GM06990 (cell line): ENCODE measurements around the gene CCNY.

ENCODE experiments used
- DNase-seq: peaks from one replicate; pipeline ENCODE4 v3.0.0-alpha.2; 2011; ENCODE audit not compliant: insufficient read length; ENCODE audit errors: extremely low read depth
- H3K27me3 ChIP-seq: replicated peaks from 2 replicates; pipeline ENCODE4 v1.6.0; 2011; ENCODE audit warnings: low read length; ENCODE audit not compliant: control insufficient read depth, insufficient read depth
- H3K36me3 ChIP-seq: 2 replicates; pipeline ENCODE4 v1.5.1; 2011; ENCODE audit warnings: low read length; ENCODE audit not compliant: control insufficient read depth, insufficient read depth
- H3K4me3 ChIP-seq: replicated peaks from 2 replicates; pipeline ENCODE4 v1.5.1; 2011; ENCODE audit warnings: low read depth, mild to moderate bottlenecking, control low read depth, low read length
- TF ChIP-seq, protein P1 (sequence below): IDR thresholded peaks from 2 replicates; pipeline ENCODE4 v1.5.1; 2011; ENCODE audit warnings: low read length, control low read depth, mild to moderate bottlenecking, inconsistent platforms; ENCODE audit not compliant: insufficient read depth, poor library complexity, severe bottlenecking

Gene CCNY

DNA sequence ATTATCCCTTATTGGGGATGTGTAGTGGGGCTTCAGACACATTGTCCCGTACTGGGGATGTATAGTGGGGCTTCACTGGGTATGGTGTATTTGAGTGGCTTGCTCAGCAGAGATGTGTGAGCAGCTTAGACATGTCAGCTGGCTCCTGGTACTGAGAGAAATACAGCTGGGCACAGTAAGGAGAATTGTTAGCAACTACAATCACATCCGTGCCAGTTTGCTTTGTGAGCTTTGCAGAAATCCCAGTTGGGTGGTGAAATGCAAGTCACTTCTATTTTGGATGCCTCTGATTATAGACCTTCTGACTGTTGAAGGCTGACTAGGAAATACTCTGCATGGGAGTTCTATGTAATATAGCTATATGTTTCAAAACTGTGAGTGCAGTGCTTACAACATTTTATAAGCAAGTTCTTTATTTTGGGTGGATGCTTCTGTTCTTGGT is 10.8 kb downstream of the CCNY start:
- no peak for DNase-seq
- TF ChIP-seq, protein P1, sequence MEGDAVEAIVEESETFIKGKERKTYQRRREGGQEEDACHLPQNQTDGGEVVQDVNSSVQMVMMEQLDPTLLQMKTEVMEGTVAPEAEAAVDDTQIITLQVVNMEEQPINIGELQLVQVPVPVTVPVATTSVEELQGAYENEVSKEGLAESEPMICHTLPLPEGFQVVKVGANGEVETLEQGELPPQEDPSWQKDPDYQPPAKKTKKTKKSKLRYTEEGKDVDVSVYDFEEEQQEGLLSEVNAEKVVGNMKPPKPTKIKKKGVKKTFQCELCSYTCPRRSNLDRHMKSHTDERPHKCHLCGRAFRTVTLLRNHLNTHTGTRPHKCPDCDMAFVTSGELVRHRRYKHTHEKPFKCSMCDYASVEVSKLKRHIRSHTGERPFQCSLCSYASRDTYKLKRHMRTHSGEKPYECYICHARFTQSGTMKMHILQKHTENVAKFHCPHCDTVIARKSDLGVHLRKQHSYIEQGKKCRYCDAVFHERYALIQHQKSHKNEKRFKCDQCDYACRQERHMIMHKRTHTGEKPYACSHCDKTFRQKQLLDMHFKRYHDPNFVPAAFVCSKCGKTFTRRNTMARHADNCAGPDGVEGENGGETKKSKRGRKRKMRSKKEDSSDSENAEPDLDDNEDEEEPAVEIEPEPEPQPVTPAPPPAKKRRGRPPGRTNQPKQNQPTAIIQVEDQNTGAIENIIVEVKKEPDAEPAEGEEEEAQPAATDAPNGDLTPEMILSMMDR = no peak
- no peak overlapping the region for H3K4me3 ChIP-seq
- H3K36me3 ChIP-seq = no peaks in the 10 kb centered on the region
- no peaks in the 10 kb centered on the region for H3K27me3 ChIP-seq

- TF ChIP-seq, protein P1 = no peak
- DNase-seq = no peak
- H3K27me3 ChIP-seq = no peaks in the 10 kb centered on the region
- H3K4me3 ChIP-seq = no peak overlapping the region
- no peaks in the 10 kb centered on the region for H3K36me3 ChIP-seq
Measured at GRCh38 chr10:35347899-35348608, 11.7 kb downstream of the CCNY start.

DNA sequence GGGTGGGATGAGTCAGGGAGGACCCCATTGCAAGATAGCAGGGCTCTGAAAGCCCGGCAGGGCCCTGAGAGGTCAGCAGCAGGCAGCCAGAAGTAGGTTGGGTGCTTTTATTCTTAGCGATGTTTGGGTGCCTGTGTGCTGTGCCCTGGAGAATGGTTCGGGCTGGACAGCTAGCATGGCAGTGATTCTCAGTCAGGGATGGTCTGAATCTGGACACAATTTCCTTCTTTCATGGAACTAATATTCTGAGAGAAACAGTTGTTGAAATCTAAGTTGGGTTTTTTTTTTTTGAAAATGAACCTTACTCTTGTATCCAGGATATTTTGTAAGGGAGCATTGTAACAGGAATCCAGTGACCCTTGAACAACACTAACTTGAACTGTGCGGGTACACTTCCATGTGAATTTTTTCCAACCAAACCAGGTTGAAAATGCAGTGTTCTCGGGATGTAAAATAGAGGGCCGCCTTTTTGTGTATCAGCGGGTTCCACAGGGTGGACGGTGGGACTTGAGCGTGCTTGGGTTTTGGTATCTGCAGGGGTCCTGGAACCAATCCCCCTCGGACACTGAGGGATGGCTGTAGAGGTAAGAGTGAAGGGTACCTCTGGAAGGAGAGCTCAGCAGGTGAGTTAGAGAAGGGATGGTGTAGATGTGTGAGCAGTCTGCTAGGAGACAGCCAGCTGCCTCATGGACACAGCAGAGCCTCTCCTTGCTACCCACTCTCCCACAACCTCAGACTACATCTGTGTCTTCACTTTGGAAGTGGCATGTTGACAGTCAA is 12.5 kb downstream of the CCNY start:
- Histone ChIP-seq H3K4me3 (no peak overlapping the region), H3K27me3 (no peaks in the 10 kb centered on the region), H3K36me3 (no peaks in the 10 kb centered on the region)
- TF ChIP-seq, protein P1 = no peak
- DNase-seq = no peak

- TF ChIP-seq, protein P1 = no peak
- no peaks in the 10 kb centered on the region for H3K27me3 ChIP-seq
- H3K36me3 ChIP-seq = no peaks in the 10 kb centered on the region
- DNase-seq = no peak
- no peak overlapping the region for H3K4me3 ChIP-seq
Measured at GRCh38 chr10:35349389-35349915, 13.1 kb downstream of the CCNY start.

DNA sequence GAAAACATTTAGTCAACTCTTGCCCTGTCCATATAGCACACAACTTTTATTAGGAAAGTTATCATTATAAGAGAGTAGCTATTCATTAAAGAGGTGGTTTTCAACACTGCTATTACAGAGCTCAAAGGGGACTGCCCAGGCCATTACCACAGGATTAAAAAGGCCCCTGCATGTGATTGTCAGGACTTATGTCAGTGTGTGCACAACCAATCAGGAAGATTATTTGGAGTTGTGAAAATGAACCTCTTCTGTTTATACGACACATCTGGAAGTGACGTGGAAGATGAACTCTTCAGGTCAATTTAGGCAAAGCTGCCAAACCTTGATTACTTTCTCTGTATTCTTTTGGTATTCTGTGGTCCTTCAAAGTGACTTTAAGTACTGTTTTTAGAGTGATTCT is 14.7 kb downstream of the CCNY start:
- no peaks in the 10 kb centered on the region for H3K27me3 ChIP-seq

More for the DNA sequence above, 14.7 kb downstream of the CCNY start:
- H3K36me3 ChIP-seq = no peaks in the 10 kb centered on the region
- TF ChIP-seq, protein P1 = no peak
- DNase-seq = no peak
- no peak overlapping the region for H3K4me3 ChIP-seq
